Activated CD4-positive, alpha-beta T cell treated with anti-CD3 and anti-CD28 coated beads for 36 hours (primary cell): Measurements from ENCODE around the gene OR3A3. TPM values are rescaled to one million over a fixed set of nuclear protein-coding genes. Genes with fewer than 3 reads are reported as not detected.
A peak's percentile ranks its signal among the peaks of the same experiment; 100 is the strongest.
"Not testable (repeated sequence)": the region's sequence is repeated elsewhere in the genome, so short reads cannot be mapped to it uniquely, and the experiment has no call there.

ENCODE experiments used
- ATAC-seq: fragments of 200-7000 bp; cut with Tn5 transposase; one replicate; pipeline ENCODE4 v1.10.0; 2021; ENCODE audit warnings: mild to moderate bottlenecking, moderate library complexity
- CTCF ChIA-PET: fragments of 350-600 bp; sonication (Branson Sonifier 250); formaldehyde crosslinking; loops from one replicate; lab custom pipeline; 2021; ENCODE audit warnings: antibody characterized with exemption; lab: Charles Lee
- POLR2A ChIA-PET: fragments of 350-600 bp; sonication (Branson Sonifier 250); formaldehyde crosslinking; loops from one replicate; lab custom pipeline; 2021; ENCODE audit warnings: antibody characterized with exemption, inconsistent platforms; lab: Charles Lee
- DNase-seq: peaks from one replicate; pipeline ENCODE4 v3.0.0-alpha.2; 2020
- H3K27ac Mint-ChIP-seq: one replicate; pipeline ENCODE4 v1.8.0; 2021; ENCODE audit warnings: mixed read lengths
- H3K27me3 Mint-ChIP-seq: one replicate; pipeline ENCODE4 v1.8.0; 2021; ENCODE audit warnings: mixed read lengths
- H3K36me3 Mint-ChIP-seq: one replicate; pipeline ENCODE4 v1.8.0; 2021; ENCODE audit warnings: low read depth, mixed read lengths
- H3K4me1 Mint-ChIP-seq: one replicate; pipeline ENCODE4 v1.8.0; 2021; ENCODE audit warnings: mixed read lengths
- H3K4me3 Mint-ChIP-seq: one replicate; pipeline ENCODE4 v1.8.0; 2021; ENCODE audit warnings: mild to moderate bottlenecking, moderate library complexity, mixed read lengths
- H3K9me3 Mint-ChIP-seq: one replicate; pipeline ENCODE4 v1.8.0; 2021; ENCODE audit warnings: low read depth, mixed read lengths
- intact Hi-C, 2 experiments: fragments of 100-400 bp; cut with DNase I in 1 of 2; cut with micrococcal nuclease in 1 of 2; formaldehyde crosslinking; loops; one replicate each; pipeline versions ENCODE4 v1.14.2 to v1.15.1; 2022 to 2024; cut with DNase I, micrococcal nuclease
- total RNA-seq, 2 experiments: library from RNA; stranded (reverse); gene quantifications; one replicate each; pipeline ENCODE4 v1.2.3, GENCODE V29; 2021

Gene OR3A3
- total RNA-seq, 2 experiments from 2014 or later, result not detected

DNA sequence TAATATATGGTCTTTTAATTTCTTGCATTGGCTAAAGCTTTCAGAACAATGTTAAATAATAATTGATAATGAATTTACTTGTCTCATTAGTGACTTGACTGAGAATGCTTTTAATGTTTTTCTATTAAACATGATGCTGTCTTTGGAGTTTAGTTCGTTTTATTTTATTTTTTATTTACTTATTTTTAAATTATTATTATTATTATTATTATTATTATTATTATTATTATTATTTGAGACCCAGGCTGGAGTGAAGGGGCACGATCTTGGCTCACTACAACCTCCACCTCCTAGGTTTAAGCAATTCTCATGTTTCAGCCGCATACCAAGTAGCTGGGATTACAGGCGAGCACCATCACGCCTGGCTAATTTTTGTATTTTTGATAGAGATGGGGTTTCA lies 4.4 kb downstream of the OR3A3 start:
- peaks cover 18% of the 10 kb centered on the region for H3K27me3 Mint-ChIP-seq
- H3K4me1 Mint-ChIP-seq, result no peaks in the 10 kb centered on the region
- no peaks in the 10 kb centered on the region for H3K36me3 Mint-ChIP-seq
- intact Hi-C loops, result no loop called here
- ATAC-seq (no peak), DNase-seq (no peak)
- peaks cover 2% of the 10 kb centered on the region for H3K9me3 Mint-ChIP-seq
- ChIA-PET POLR2A (no interaction called here), CTCF (no interaction called here)
- H3K27ac Mint-ChIP-seq, result no peak overlapping the region
- no peak overlapping the region for H3K4me3 Mint-ChIP-seq

- ATAC-seq (no peak), DNase-seq (no peak)
- POLR2A ChIA-PET, result no interaction called here
- no peaks in the 10 kb centered on the region for H3K36me3 Mint-ChIP-seq
- no peak overlapping the region for H3K27ac Mint-ChIP-seq
- CTCF ChIA-PET, result no interaction called here
- intact Hi-C loops, result no loop called here
- peaks cover 16% of the 10 kb centered on the region for H3K27me3 Mint-ChIP-seq
- no peak overlapping the region for H3K4me3 Mint-ChIP-seq
- H3K9me3 Mint-ChIP-seq, result peaks cover 2% of the 10 kb centered on the region
- H3K4me1 Mint-ChIP-seq, result no peaks in the 10 kb centered on the region
These were observed 7.1 kb downstream of the OR3A3 start for GRCh38 chr17:3418222-3418621.

- H3K4me3 Mint-ChIP-seq, POLR2A ChIA-PET, H3K36me3 Mint-ChIP-seq, H3K4me1 Mint-ChIP-seq, H3K9me3 Mint-ChIP-seq, H3K27ac Mint-ChIP-seq, ATAC-seq, CTCF ChIA-PET, intact Hi-C loops: not testable (repeated sequence)
- H3K27me3 Mint-ChIP-seq, result peaks cover 20% of the 10 kb centered on the region
- DNase-seq, result peak; percentile 33
These were observed 22.0 kb downstream of the OR3A3 start for GRCh38 chr17:3433215-3433614.

DNA sequence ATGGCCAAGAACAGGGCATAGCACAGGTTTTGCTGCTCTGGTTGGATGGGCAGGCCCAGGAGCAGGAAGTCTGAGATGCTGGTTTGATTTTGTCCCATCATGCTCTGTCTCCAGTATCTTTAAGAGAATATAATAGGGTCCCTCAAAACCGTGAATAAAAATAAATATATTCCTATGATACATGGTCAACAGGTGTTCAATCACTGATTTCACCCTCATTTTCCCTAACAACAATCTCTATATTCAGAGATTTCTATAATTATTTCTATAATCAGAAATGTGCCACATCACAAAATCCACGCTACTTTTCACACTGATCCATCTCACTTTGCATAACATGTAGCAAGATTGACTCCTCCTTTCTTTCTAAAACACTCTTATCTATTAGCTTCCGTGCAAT lies 22.6 kb downstream of the OR3A3 start, which contains the start of gene OR1E2:
Gene OR1E2, minus strand, starts transcription at position 101 of the 400 bp plus-strand sequence. Its CDS starts 0 bp downstream, at position 101.
- ATAC-seq (no peak), DNase-seq (no peak)
- ChIA-PET CTCF (no interaction called here), POLR2A (no interaction called here)
- Mint-ChIP-seq H3K4me1 (no peaks in the 10 kb centered on the region), H3K27me3 (peaks cover 17% of the 10 kb centered on the region), H3K27ac (no peak within 1 kb of the TSS), H3K9me3 (peaks cover 3% of the 10 kb centered on the region), H3K36me3 (no peaks in the 10 kb centered on the region), H3K4me3 (no peak within 1 kb of the TSS)
- intact Hi-C loops, result no loop called here

- no peaks in the 10 kb centered on the region for H3K36me3 Mint-ChIP-seq
- H3K4me1 Mint-ChIP-seq, result no peaks in the 10 kb centered on the region
- POLR2A ChIA-PET, result no interaction called here
- DNase-seq (no peak), ATAC-seq (no peak)
- CTCF ChIA-PET, result no interaction called here
- no peak overlapping the region for H3K4me3 Mint-ChIP-seq
- peaks cover 25% of the 10 kb centered on the region for H3K27me3 Mint-ChIP-seq
- no peak overlapping the region for H3K27ac Mint-ChIP-seq
- intact Hi-C loops, result no loop called here
- no peaks in the 10 kb centered on the region for H3K9me3 Mint-ChIP-seq
These were observed 27.2 kb downstream of the OR3A3 start for GRCh38 chr17:3438368-3438767.

DNA sequence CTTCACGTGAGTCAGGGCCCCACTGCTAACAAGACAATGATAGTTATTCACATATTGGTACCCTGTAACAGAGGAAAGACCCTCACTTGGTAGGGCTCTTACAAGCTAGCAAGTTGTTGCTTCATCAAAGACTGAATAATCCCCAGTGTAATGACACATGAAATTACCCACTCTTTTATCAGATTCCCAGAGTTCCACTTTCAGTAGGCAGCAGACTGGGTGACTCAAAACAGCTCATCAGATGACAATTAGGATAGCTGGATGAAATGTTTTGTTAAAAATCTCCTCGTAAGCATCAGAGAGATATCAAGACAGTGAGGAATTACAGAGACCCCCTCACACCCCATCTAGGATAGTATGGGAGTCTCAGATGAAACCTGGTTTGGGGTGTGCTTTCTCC lies 29.3 kb downstream of the OR3A3 start:
- no peaks in the 10 kb centered on the region for H3K36me3 Mint-ChIP-seq
- no peaks in the 10 kb centered on the region for H3K9me3 Mint-ChIP-seq
- peaks cover 19% of the 10 kb centered on the region for H3K27me3 Mint-ChIP-seq
- no peak overlapping the region for H3K27ac Mint-ChIP-seq
- intact Hi-C loops, result no loop called here
- DNase-seq, result no peak
- no peak overlapping the region for H3K4me3 Mint-ChIP-seq
- ChIA-PET POLR2A (no interaction called here), CTCF (no interaction called here)
- no peaks in the 10 kb centered on the region for H3K4me1 Mint-ChIP-seq
- no peak for ATAC-seq

DNA sequence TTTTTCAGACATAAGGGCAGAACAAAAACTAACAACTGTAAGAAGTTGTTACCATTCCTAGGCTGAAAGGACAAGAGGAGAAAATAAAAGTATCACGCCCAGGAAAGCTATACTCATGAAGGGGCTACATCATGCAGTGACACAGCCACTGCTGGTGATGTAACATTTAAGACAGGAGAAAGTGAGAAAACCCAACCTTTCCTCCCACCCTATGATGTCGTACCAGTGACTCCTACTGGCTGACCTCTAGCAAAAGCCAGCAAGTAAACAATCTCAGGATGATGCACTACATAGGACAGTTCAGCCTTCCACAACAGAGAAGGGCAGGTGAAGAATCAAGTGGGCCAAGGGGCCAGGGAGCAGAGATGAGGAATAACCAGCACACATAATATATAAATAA lies 36.5 kb downstream of the OR3A3 start:
- Mint-ChIP-seq H3K4me1 (no peaks in the 10 kb centered on the region), H3K9me3 (no peaks in the 10 kb centered on the region), H3K36me3 (no peaks in the 10 kb centered on the region), H3K27me3 (peaks cover 11% of the 10 kb centered on the region), H3K27ac (no peak overlapping the region), H3K4me3 (no peak overlapping the region)
- DNase-seq (no peak), ATAC-seq (no peak)
- intact Hi-C loops, result no loop called here
- ChIA-PET CTCF (no interaction called here), POLR2A (no interaction called here)

DNA sequence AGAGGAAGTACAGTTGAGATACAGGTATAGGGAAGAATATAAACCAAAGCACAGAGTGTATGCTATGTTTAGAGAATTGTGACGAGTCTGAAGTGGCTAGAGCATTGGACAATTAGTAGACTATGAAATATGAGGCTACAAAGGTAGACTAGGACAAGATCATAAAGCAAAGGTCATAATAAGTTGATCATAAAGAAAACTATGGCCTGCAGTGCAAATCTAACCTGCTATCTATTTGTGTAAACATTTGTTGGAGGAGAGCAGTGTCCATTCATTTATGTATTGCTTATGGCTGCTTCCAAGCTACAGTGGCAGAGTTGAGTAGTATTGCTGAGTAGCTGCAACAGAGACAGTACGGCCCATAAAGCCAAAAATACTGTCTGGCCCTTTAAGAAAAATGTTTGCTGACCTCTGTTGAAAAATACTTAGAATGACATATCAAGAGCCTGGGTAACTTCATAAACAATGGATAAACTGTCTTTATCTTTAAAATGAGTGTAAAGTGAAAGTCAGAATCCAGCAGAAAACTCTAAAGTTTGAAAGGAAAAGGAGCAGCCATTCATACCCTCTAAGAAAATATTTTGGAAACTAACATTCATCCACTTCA lies 37.0 kb downstream of the OR3A3 start:
- DNase-seq, result no peak
- CTCF ChIA-PET, result no interaction called here
- H3K36me3 Mint-ChIP-seq, result no peaks in the 10 kb centered on the region
- H3K9me3 Mint-ChIP-seq, result no peaks in the 10 kb centered on the region
- peaks cover 9% of the 10 kb centered on the region for H3K27me3 Mint-ChIP-seq
- H3K4me1 Mint-ChIP-seq, result no peaks in the 10 kb centered on the region
- intact Hi-C loops, result no loop called here
- no peak overlapping the region for H3K27ac Mint-ChIP-seq
- no peak overlapping the region for H3K4me3 Mint-ChIP-seq
- no peak for ATAC-seq
- POLR2A ChIA-PET, result no interaction called here

DNA sequence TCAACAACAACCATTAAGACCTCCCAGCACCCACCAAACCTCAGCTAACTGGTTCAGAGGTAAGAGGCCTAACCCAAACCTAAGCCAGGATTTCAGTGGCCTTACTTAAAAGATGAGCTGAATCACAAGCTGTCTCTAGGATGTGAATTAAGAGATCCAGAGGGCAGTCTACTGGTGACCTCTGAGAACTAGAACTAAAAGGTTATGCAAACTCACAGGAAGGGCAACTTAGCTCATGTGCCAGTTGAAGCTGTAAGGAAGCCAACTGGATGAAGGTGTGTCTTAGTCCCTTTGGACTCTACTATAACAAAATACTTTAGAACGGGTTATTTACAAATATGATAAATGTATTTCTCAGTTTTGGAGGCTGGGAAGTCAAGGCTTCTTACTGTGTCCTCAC lies 55.2 kb downstream of the OR3A3 start:
- H3K9me3 Mint-ChIP-seq, POLR2A ChIA-PET, H3K4me1 Mint-ChIP-seq, H3K27ac Mint-ChIP-seq, H3K27me3 Mint-ChIP-seq, DNase-seq, ATAC-seq, H3K36me3 Mint-ChIP-seq, H3K4me3 Mint-ChIP-seq, intact Hi-C loops: not testable (repeated sequence)
- CTCF ChIA-PET, result interaction anchor here (0.6 kb wide), 1 partner anchor 12 kb away, joined by 4 read pairs; no protein-coding TSS in a partner anchor

- peaks cover 2% of the 10 kb centered on the region for H3K27me3 Mint-ChIP-seq
- DNase-seq, result no peak
- no peak overlapping the region for H3K27ac Mint-ChIP-seq
- no peaks in the 10 kb centered on the region for H3K4me1 Mint-ChIP-seq
- no peak overlapping the region for H3K4me3 Mint-ChIP-seq
- no peaks in the 10 kb centered on the region for H3K36me3 Mint-ChIP-seq
- POLR2A ChIA-PET, result no interaction called here
- CTCF ChIA-PET, result interaction anchor here (0.6 kb wide), 1 partner anchor 9 kb away, joined by 3 read pairs; no protein-coding TSS in a partner anchor
- H3K9me3 Mint-ChIP-seq, result no peaks in the 10 kb centered on the region
- intact Hi-C loops, result no loop called here
- no peak for ATAC-seq
These were observed 58.4 kb downstream of the OR3A3 start for GRCh38 chr17:3469529-3469928.

- Mint-ChIP-seq H3K9me3 (no peaks in the 10 kb centered on the region), H3K27ac (no peak within 1 kb of the TSS), H3K27me3 (peaks cover 2% of the 10 kb centered on the region), H3K36me3 (no peaks in the 10 kb centered on the region), H3K4me1 (no peaks in the 10 kb centered on the region), H3K4me3 (no peak within 1 kb of the TSS)
- DNase-seq (no peak), ATAC-seq (no peak)
- ChIA-PET CTCF (no interaction called here), POLR2A (no interaction called here)
- intact Hi-C loops, result no loop called here
These were observed 60.4 kb downstream of the OR3A3 start, which contains the start of gene SPATA22 for GRCh38 chr17:3471599-3471998. SPATA22 (minus strand) TSS chr17:3471819; CDS start chr17:3469325, 2,494 bp downstream.

GRCh38 chr17:3472137-3472536 lies 61.0 kb downstream of the OR3A3 start:
- ATAC-seq (no peak), DNase-seq (no peak)
- Mint-ChIP-seq H3K36me3 (no peaks in the 10 kb centered on the region), H3K27me3 (peaks cover 2% of the 10 kb centered on the region), H3K27ac (no peak overlapping the region), H3K4me1 (no peaks in the 10 kb centered on the region), H3K4me3 (no peak overlapping the region), H3K9me3 (no peaks in the 10 kb centered on the region)
- ChIA-PET CTCF (no interaction called here), POLR2A (no interaction called here)
- intact Hi-C loops, result no loop called here
